ENCODE results near the gene DHRS12. TPM values are rescaled to one million over a fixed set of nuclear protein-coding genes. Genes with fewer than 3 reads are reported as not detected.

The DHRS12 gene
- total RNA-seq, 6 experiments from 2014 or later, result 10.2 to 17.6 (median 12.4) TPM

DNA sequence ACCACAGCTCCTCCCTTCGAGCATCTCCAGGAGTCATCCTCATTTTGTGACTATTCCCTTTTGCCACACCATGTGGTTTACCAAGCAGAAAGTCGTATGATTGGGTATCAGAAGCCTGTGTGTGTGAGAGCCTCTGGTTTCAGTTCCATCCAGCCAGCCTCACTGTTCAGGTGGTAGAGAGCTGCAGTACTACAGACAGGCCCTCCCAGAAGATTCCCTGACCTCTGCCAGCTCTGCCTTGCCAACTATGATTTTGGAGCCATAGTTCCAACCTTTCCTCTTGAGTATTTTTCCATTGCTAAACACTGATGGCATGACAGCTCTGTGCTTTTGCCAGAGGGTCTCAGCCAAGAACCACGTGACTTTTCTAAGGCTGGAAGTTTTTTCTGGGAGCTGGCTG lies 82.5 kb downstream of the DHRS12 start:
- no peaks in the 10 kb centered on the region for H3K27me3 ChIP-seq
- no peaks in the 10 kb centered on the region for H3K9me3 ChIP-seq
- no peak overlapping the region for H3K4me3 ChIP-seq
- H3K4me1 ChIP-seq, result peaks cover 0 to 2% (median 0%) of the 10 kb centered on the region in 4 donors
- H3K27ac ChIP-seq, result peak overlapping the region in 1 of 3 donors; percentile 3
- 64% methylated on average over 3 of the region's 3 CpGs for WGBS (ENCODE audit: insufficient coverage, low coverage, low lambda C conversion rate, missing lambda C conversion rate)
- DNase-seq (no peak), ATAC-seq (peak; percentile 18 to 73 (median 38))
- peaks cover 0 to 2% (median 0%) of the 10 kb centered on the region in 4 donors for H3K36me3 ChIP-seq
- TF ChIP-seq, protein P1, sequence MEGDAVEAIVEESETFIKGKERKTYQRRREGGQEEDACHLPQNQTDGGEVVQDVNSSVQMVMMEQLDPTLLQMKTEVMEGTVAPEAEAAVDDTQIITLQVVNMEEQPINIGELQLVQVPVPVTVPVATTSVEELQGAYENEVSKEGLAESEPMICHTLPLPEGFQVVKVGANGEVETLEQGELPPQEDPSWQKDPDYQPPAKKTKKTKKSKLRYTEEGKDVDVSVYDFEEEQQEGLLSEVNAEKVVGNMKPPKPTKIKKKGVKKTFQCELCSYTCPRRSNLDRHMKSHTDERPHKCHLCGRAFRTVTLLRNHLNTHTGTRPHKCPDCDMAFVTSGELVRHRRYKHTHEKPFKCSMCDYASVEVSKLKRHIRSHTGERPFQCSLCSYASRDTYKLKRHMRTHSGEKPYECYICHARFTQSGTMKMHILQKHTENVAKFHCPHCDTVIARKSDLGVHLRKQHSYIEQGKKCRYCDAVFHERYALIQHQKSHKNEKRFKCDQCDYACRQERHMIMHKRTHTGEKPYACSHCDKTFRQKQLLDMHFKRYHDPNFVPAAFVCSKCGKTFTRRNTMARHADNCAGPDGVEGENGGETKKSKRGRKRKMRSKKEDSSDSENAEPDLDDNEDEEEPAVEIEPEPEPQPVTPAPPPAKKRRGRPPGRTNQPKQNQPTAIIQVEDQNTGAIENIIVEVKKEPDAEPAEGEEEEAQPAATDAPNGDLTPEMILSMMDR (IDR thresholded peaks at IDR 0.05), result no peak
- TF ChIP-seq POLR2A (IDR thresholded peaks at IDR 0.05), result no peak
- intact Hi-C loops (cut with DNase I), result no loop called here

DNA sequence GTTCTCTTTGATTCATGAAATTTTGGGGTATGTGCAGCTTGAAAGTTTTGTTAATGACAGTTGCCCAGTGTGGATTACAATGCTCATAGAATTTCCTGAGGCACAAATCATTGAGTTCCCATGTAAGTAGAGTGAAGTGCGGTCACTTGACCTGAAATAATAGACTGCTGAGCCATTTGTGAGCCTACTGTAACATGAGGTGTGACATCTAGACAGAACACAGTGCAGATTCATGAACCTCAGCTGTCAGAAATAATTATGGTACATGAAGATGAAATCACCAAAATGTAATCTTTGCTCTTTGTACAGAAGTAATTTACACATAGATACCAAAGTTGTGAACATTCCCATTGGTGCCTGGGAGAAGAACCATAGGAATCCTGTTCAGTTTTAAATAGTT lies 84.6 kb downstream of the DHRS12 start:
- Histone ChIP-seq H3K27me3 (no peaks in the 10 kb centered on the region), H3K27ac (no peak overlapping the region), H3K4me3 (no peak overlapping the region), H3K4me1 (no peaks in the 10 kb centered on the region), H3K9me3 (no peaks in the 10 kb centered on the region), H3K36me3 (peaks cover 0 to 2% (median 0%) of the 10 kb centered on the region in 4 donors)
- ATAC-seq (no peak), DNase-seq (no peak)
- intact Hi-C loops (cut with DNase I), result no loop called here
- WGBS (ENCODE audit: insufficient coverage, low coverage, low lambda C conversion rate, missing lambda C conversion rate), result no CpG with 5 or more reads among the region's 1 CpG
- TF ChIP-seq POLR2A (IDR thresholded peaks at IDR 0.05), result no peak
- TF ChIP-seq, protein P1 (IDR thresholded peaks at IDR 0.05), result no peak

Other genes starting within 250 kb of the DHRS12 start
- 10 to 100 TPM in 1 of 6 experiments, 1 to 10 TPM in 5; 4.5 to 12.0 (median 7.3) TPM for gene WDFY2, start 219.7 kb downstream of the DHRS12 start, total RNA-seq
- gene TMEM272, start 41.0 kb upstream of the DHRS12 start, total RNA-seq, result under 1 TPM in 5 of 6 experiments, not detected in 1; 0.06 to 0.53 (median 0.33) TPM
- not detected for gene CCDC70, start 57.8 kb upstream of the DHRS12 start, total RNA-seq
- 10 to 100 TPM; 17.1 to 27.6 (median 21.6) TPM for gene ATP7B, start 207.3 kb upstream of the DHRS12 start, total RNA-seq
- gene ALG11, start 208.2 kb upstream of the DHRS12 start, total RNA-seq, result 10 to 100 TPM in 5 of 6 experiments, 1 to 10 TPM in 1; 8.8 to 23.0 (median 15.4) TPM
- 10 to 100 TPM in 5 of 6 experiments, 1 to 10 TPM in 1; 8.1 to 10.9 (median 10.4) TPM for gene UTP14C, start 220.5 kb upstream of the DHRS12 start, total RNA-seq

Measured in right lobe of liver (tissue), 6 donors.